HepG2 (cell line): Measurements from ENCODE around the gene TIMM17B. TPM values are rescaled to one million over a fixed set of nuclear protein-coding genes. Genes with fewer than 3 reads are reported as not detected.
"Not testable (repeated sequence)": the region's sequence is repeated elsewhere in the genome, so short reads cannot be mapped to it uniquely, and the experiment has no call there.

Experiments
- ATAC-seq: fragments of 200-7000 bp; cut with Tn5 transposase; 3 replicates; pipeline ENCODE4 v1.9.1; 2020; ENCODE audit warnings: mild to moderate bottlenecking, moderate library complexity
- BruUV-seq: library from RNA; stranded (reverse); fragments of 400-500 nt; replicated peaks from 2 replicates; lab custom pipeline; 2021; lab: Mats Ljungman, UMichigan
- CTCF ChIA-PET: fragments of 300-600 bp; formaldehyde crosslinking; extraction: SDS; loops from one replicate; lab custom pipeline; 2021; ENCODE audit warnings: low total read pairs, inconsistent platforms, low intra/inter-chr PET ratio; lab: Yijun Ruan, JAX
- POLR2A ChIA-PET: fragments of 350-600 bp; sonication (Branson Sonifier 250); formaldehyde crosslinking; loops from one replicate; lab custom pipeline; 2020; ENCODE audit warnings: antibody characterized with exemption, inconsistent platforms; lab: Yijun Ruan, JAX
- DNase-seq: peaks from one replicate; pipeline ENCODE4 v3.0.0-alpha.2; 2015; ENCODE audit warnings: low spot score
- FAIRE-seq: peaks from 3 replicates; lab custom pipeline; 2011; peaks lifted over from hg19 to GRCh38; lab: Jason Lieb, UNC
- H2AFZ ChIP-seq: one replicate; pipeline ENCODE4 v1.6.1; 2011; ENCODE audit warnings: low read length, inconsistent platforms
- H3K27ac ChIP-seq: fragments of 300-600 bp; 3 replicates; pipeline ENCODE4 v1.8.0; 2011; ENCODE audit warnings: mixed run types, mild to moderate bottlenecking, mixed read lengths, low read length, inconsistent platforms; ENCODE audit not compliant: insufficient read depth; ENCODE audit errors: extremely low read length
- H3K27me3 ChIP-seq, 2 experiments: fragments of 200-600 bp in 1 of 2; 2 replicates in 1 of 2; 3 replicates in 1 of 2; pipeline versions ENCODE4 v1.6.0 to v1.8.0; 2011; ENCODE audit warnings: low read length in 2 of 2, mild to moderate bottlenecking in 2 of 2, moderate library complexity in 2 of 2, inconsistent platforms in 1 of 2; ENCODE audit not compliant: insufficient read depth in 2 of 2, control insufficient read depth in 1 of 2
- H3K36me3 ChIP-seq, 2 experiments: fragments of 200-600 bp in 1 of 2; replicated peaks in 1 of 2; 2 replicates in 1 of 2; 3 replicates in 1 of 2; pipeline versions ENCODE4 v1.5.1 to v1.8.0; 2011; ENCODE audit warnings: low read length in 2 of 2, inconsistent platforms in 1 of 2; ENCODE audit not compliant: insufficient read depth in 2 of 2, control insufficient read depth in 1 of 2
- H3K4me1 ChIP-seq: 2 replicates; pipeline ENCODE4 v1.5.1; 2012; ENCODE audit warnings: low read length, inconsistent platforms; ENCODE audit not compliant: insufficient read depth
- H3K4me2 ChIP-seq: 2 replicates; pipeline ENCODE4 v1.6.0; 2011; ENCODE audit warnings: low read depth, low read length, inconsistent platforms
- H3K4me3 ChIP-seq, 3 experiments: fragments of 200-600 bp in 1 of 3; sonication (generic), shearing (Covaris generic) in 1 of 3; replicated peaks in 1 of 3; 2 replicates each; pipeline ENCODE4 v1.5.1; 2011 to 2016; ENCODE audit warnings: low read length in 3 of 3, inconsistent platforms in 2 of 3, low read depth in 2 of 3, mild to moderate bottlenecking in 2 of 3, control low read depth in 1 of 3, mixed read lengths in 1 of 3; ENCODE audit not compliant: insufficient read depth in 1 of 3
- H3K79me2 ChIP-seq: one replicate; pipeline ENCODE4 v1.6.1; 2011; ENCODE audit warnings: low read length, inconsistent platforms; ENCODE audit not compliant: insufficient read depth
- H3K9ac ChIP-seq: 2 replicates; pipeline ENCODE4 v1.6.0; 2011; ENCODE audit warnings: mild to moderate bottlenecking, low read depth, low read length, inconsistent platforms; ENCODE audit not compliant: insufficient read depth
- H3K9me3 ChIP-seq: 2 replicates; pipeline ENCODE4 v1.5.1; 2012; ENCODE audit warnings: mild to moderate bottlenecking, low read length
- H4K20me1 ChIP-seq: 2 replicates; pipeline ENCODE4 v1.6.0; 2011; ENCODE audit warnings: inconsistent platforms, mild to moderate bottlenecking, low read length, moderate library complexity; ENCODE audit not compliant: insufficient read depth
- GFI1 ChIP-seq: sonication (generic); formaldehyde crosslinking; IDR thresholded peaks from 2 replicates; pipeline ENCODE4 v1.5.0; 2020; ENCODE audit warnings: missing genetic modification reagents, mild to moderate bottlenecking, borderline replicate concordance
- KLF16 ChIP-seq, 2 experiments: sonication (generic) in 1 of 2; formaldehyde crosslinking in 1 of 2; IDR thresholded peaks; 2 replicates each; pipeline versions ENCODE4 v1.6.1 to v1.8.0; 2016 to 2023; ENCODE audit warnings: missing genetic modification reagents in 2 of 2, missing compliant biosample characterization in 1 of 2
- WGBS: methylation state at CpG from one replicate; pipeline ENCODE4 v1.1.6; 2017; ENCODE audit warnings: low lambda C conversion rate; 5-methylcytosine and 5-hydroxymethylcytosine counted together
- in situ Hi-C: cut with HindIII; loops from 2 replicates; pipeline ENCODE4 v1.10.0; 2017; ENCODE audit warnings: low pct_unique_long_range_greater_than_20kb; ENCODE audit not compliant: extremely low pct_ligation_motif_present
- intact Hi-C: fragments of 100-400 bp; cut with micrococcal nuclease; formaldehyde crosslinking; loops from one replicate; pipeline ENCODE4 v1.10.0; 2022; ENCODE audit not compliant: unreplicated experiment
- polyA plus RNA-seq, 8 experiments: library from polyadenylated mRNA; depleted of rRNA in 3 of 8; stranded (reverse) in 7 of 8; unstranded in 1 of 8; fragments of >200 nt; fragmentation: Illumina TruSeq in 4 of 8; extraction: Trizol in 4 of 8; gene quantifications; 2 replicates each; pipeline versions ENCODE4 v1.2.1 to v1.2.3, GENCODE V29; 2011 to 2016; ENCODE audit warnings: low read depth in 4 of 8, missing spikeins in 1 of 8, mixed read lengths in 1 of 8; ENCODE audit not compliant: insufficient read depth in 1 of 8
- total RNA-seq, 5 experiments: library from RNA; depleted of rRNA; stranded (reverse); fragments of >200 nt; fragmentation: Illumina TruSeq; extraction: Trizol; gene quantifications; 2 replicates each; pipeline ENCODE4 v1.2.3, GENCODE V29; 2016; ENCODE audit warnings: low read depth in 1 of 5

The TIMM17B gene
- total and polyA plus RNA-seq, 2 of the 13 experiments (the other 11 are each of a cell fraction or from before 2014, with no cell fraction given), result 56.0 to 72.5 TPM

GRCh38 chrX:48854898-48855297, 42.7 kb downstream of the TIMM17B start (continued):
- TF ChIP-seq GFI1 (CRISPR knock-in tag) (no peak), KLF16 (CRISPR knock-in tag; IDR thresholded peaks at IDR 0.05) (no peak)

DNA sequence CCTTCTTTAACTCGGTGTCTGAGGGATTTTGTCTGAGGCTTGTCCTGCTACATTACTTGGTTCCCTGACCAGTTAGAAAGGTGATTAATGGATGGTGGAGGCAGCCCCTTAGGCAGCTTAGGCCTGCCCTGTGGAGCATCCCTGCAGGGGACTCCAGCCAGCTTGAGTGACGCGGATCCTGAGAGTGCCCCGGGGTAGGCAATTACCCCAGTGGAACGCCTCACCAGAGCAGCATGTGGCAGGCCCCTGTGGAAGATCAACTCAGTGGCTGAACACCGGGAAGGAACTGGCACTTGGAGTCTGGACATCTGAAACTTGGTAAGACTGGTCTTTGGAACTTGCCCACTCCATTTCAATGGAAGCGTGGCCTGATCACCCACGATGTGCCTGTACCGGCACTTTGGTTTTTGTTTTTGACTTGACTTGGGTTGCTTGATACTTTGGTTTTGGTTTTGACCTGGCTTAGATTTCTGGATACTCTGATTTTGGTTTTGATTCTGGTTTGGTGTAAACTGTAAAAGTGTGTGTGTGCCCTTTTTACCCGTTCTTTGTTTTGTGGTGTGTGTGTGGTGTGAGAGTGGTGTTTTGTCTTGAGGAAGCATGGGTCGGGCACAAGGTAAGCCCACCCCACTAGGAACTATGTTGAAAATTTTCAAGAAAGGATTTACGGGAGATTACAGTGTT, 43.3 kb downstream of the TIMM17B start:
- H3K9ac ChIP-seq, intact Hi-C loops, H3K79me2 ChIP-seq, FAIRE-seq, H3K36me3 ChIP-seq, in situ Hi-C loops, H3K9me3 ChIP-seq, H2AFZ ChIP-seq, POLR2A ChIA-PET, H3K4me3 ChIP-seq, H3K4me2 ChIP-seq, BruUV-seq, H3K27me3 ChIP-seq, ATAC-seq, DNase-seq, H3K27ac ChIP-seq, H4K20me1 ChIP-seq: not testable (repeated sequence)
- WGBS, result 40% methylated on average over 4 of the region's 12 CpGs
- peaks cover 23% of the 10 kb centered on the region; the same call in 1 of the 2 replicates for H3K4me1 ChIP-seq
- CTCF ChIA-PET, result interaction anchor here (1.5 kb wide), 1 partner anchor 63 kb away, joined by 3 read pairs; no protein-coding TSS in a partner anchor

DNA sequence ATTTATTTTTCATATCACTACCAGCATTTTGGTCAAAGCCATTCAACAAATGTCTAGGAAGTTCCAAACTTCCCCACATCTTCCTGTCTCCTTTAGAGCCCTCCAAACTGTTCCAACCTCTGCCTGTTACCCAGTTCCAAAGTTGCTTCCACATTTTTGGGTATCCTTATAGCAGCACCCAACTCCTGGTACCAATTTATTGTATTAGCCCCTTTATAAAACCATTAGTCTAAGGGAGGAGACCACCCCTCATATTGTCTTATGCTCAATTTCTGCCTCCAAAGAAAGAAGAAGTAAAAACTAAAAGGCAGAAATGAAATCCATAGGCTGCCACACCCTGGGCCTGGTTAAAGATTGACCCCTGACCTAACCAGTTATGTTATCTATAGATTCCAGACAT, 44.1 kb downstream of the TIMM17B start:
- FAIRE-seq, H3K9ac ChIP-seq, H2AFZ ChIP-seq, H3K79me2 ChIP-seq, BruUV-seq, DNase-seq, POLR2A ChIA-PET, H3K27me3 ChIP-seq, in situ Hi-C loops, H3K36me3 ChIP-seq, ATAC-seq, H3K4me3 ChIP-seq, H4K20me1 ChIP-seq, H3K9me3 ChIP-seq, H3K27ac ChIP-seq, H3K4me2 ChIP-seq, CTCF ChIA-PET, intact Hi-C loops: not testable (repeated sequence)
- H3K4me1 ChIP-seq, result peaks cover 23% of the 10 kb centered on the region; the same call in 1 of the 2 replicates
